Measurements from ENCODE around the gene SMCO2.

DNA sequence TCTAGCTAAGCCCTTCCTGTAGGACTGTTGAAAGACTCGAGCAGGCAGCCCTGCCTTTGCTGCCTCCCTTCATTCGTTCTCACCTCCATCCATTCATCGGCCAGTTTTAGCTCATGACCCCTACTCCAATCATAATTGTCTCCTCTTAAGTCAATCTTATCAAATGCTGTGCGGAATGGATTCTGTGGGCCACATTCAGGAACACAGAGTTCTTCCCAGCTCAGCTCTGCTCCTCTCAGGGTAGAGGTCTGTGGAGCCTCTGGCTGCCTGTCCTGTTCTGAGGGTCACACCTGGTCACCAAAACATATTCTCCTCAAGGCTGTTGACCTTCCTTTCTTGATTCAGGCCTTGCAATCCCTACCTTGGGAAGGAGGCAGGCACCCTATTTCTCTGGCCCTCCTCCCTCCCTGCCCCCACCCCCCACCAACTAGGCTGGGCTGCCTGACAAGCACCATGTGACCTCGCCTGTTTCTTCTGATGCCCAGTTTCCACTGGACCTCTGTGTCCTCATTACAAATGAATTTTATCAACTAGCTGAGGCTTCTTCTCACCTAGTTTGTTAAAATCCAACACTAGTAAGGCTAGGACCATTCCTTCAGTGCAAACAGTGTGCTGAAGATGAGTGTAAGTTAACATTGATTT is 3.5 kb downstream of the SMCO2 start:
- TF ChIP-seq CTCF (IDR thresholded peaks at IDR 0.05; ENCODE audit: poor library complexity) (no peak), EZH2 (IDR thresholded peaks at IDR 0.05; ENCODE audit: borderline replicate concordance) (no peak), EZH2phosphoT487 (IDR thresholded peaks at IDR 0.05; ENCODE audit: low read depth, severe bottlenecking, unreplicated experiment) (no peak)
